H1 (cell line): ENCODE results near the gene MAPK11. TPM values are rescaled to one million over a fixed set of nuclear protein-coding genes. Genes with fewer than 3 reads are reported as not detected.

Experiments
- E2F6 ChIP-seq: IDR thresholded peaks from 2 replicates; pipeline ENCODE4 v1.6.1; 2012; ENCODE audit warnings: inconsistent platforms
- SIN3A ChIP-seq, 2 experiments: IDR thresholded peaks in 1 of 2; conservative IDR thresholded peaks in 1 of 2; 2 replicates each; pipeline ENCODE4 v1.6.1; 2011 to 2012; ENCODE audit warnings: low read length in 2 of 2, improper control_type of control experiment in 1 of 2, low read depth in 1 of 2, mild to moderate bottlenecking in 1 of 2
- TCF12 ChIP-seq: IDR thresholded peaks from 2 replicates; pipeline ENCODE4 v1.6.1; 2011; ENCODE audit warnings: low read depth, mild to moderate bottlenecking, low read length
- TEAD4 ChIP-seq: IDR thresholded peaks from 2 replicates; pipeline ENCODE4 v1.6.1; 2012; ENCODE audit warnings: low read depth, low read length, inconsistent platforms, mixed read lengths
- polyA plus RNA-seq, 7 experiments: library from polyadenylated mRNA; depleted of rRNA in 3 of 7; stranded (reverse) in 5 of 7; unstranded in 2 of 7; fragments of >200 nt in 5 of 7; fragments of 200-250 nt in 2 of 7; gene quantifications; 1 replicate in 5 of 7; 2 replicates in 1 of 7; 4 replicates in 1 of 7; pipeline versions ENCODE4 v1.2.1 to v1.2.3, GENCODE V29; 2011 to 2013; ENCODE audit warnings: missing spikeins in 2 of 7, mixed read lengths in 2 of 7
- total RNA-seq: library from RNA; stranded (reverse); fragmentation: NEBNext Ultra II Directional; extraction: Animal tissue kit (Norgen Biotek cat#: 25700); gene quantifications from 2 replicates; pipeline ENCODE4 v1.2.1, GENCODE V29; 2021

The MAPK11 gene
- total and polyA plus RNA-seq, 2 of the 8 experiments (the other 6 are each of a cell fraction or from before 2014, with no cell fraction given) = 0.70 to 1.5 TPM

- TF ChIP-seq TCF12 = no peak
- TF ChIP-seq E2F6 = no peak
- TF ChIP-seq TEAD4 = no peak
- TF ChIP-seq SIN3A (conservative IDR thresholded peaks at IDR 0.05 in 1 of 2, IDR thresholded peaks at IDR 0.05 in 1 of 2; ENCODE audit: low read depth in 1 of 2, low read length in 2 of 2) = no peak
Measured at GRCh38 chr22:50216684-50217520, 53.3 kb downstream of the MAPK11 start (continued).
